T1000 (cell line): ENCODE measurements around the gene SMCHD1.
"Not testable (repeated sequence)": the region's sequence is repeated elsewhere in the genome, so short reads cannot be mapped to it uniquely, and the experiment has no call there.

Experiments
- DNase-seq: peaks from one replicate; lab custom pipeline; 2025; ENCODE audit warnings: mixed read lengths; lab: John Stamatoyannopoulos, UW

Gene SMCHD1

GRCh38 chr18:2716394-2717326, 61.1 kb downstream of the SMCHD1 start:
- no peak for DNase-seq

- no peak for DNase-seq
Observed at GRCh38 chr18:2717407-2717806, 61.9 kb downstream of the SMCHD1 start.

GRCh38 chr18:2719040-2719439, 63.5 kb downstream of the SMCHD1 start:
- no peak for DNase-seq

GRCh38 chr18:2723207-2723606, 67.7 kb downstream of the SMCHD1 start:
- no peak for DNase-seq

- no peak for DNase-seq
Observed at GRCh38 chr18:2729757-2730156, 74.2 kb downstream of the SMCHD1 start.

- no peak for DNase-seq
Observed at GRCh38 chr18:2736823-2737222, 81.3 kb downstream of the SMCHD1 start.

GRCh38 chr18:2740082-2740481, 84.6 kb downstream of the SMCHD1 start:
- not testable (repeated sequence) for DNase-seq

- DNase-seq, result no peak
Observed at GRCh38 chr18:2746274-2746673, 90.7 kb downstream of the SMCHD1 start.

- no peak for DNase-seq
Observed at GRCh38 chr18:2758309-2758708, 102.8 kb downstream of the SMCHD1 start.

GRCh38 chr18:2774669-2775068, 119.1 kb downstream of the SMCHD1 start:
- no peak for DNase-seq

GRCh38 chr18:2776601-2777000, 121.1 kb downstream of the SMCHD1 start:
- DNase-seq, result no peak

- no peak for DNase-seq
Observed at GRCh38 chr18:2777241-2777640, 121.7 kb downstream of the SMCHD1 start.

GRCh38 chr18:2780750-2781149, 125.2 kb downstream of the SMCHD1 start:
- DNase-seq, result no peak

- no peak for DNase-seq
Observed at GRCh38 chr18:2787225-2787624, 131.7 kb downstream of the SMCHD1 start.

- no peak for DNase-seq
Observed at GRCh38 chr18:2792395-2792794, 136.9 kb downstream of the SMCHD1 start.

GRCh38 chr18:2794159-2794558, 138.6 kb downstream of the SMCHD1 start:
- DNase-seq, result no peak

- no peak for DNase-seq
Observed at GRCh38 chr18:2797951-2798350, 142.4 kb downstream of the SMCHD1 start.

- DNase-seq, result no peak
Observed at GRCh38 chr18:2799369-2799768, 143.8 kb downstream of the SMCHD1 start.

- DNase-seq, result no peak
Observed at GRCh38 chr18:2805970-2806943, 150.7 kb downstream of the SMCHD1 start.

GRCh38 chr18:2808640-2809039, 153.1 kb downstream of the SMCHD1 start:
- not testable (repeated sequence) for DNase-seq

- DNase-seq, result not testable (repeated sequence)
Observed at GRCh38 chr18:2809666-2810183, 154.2 kb downstream of the SMCHD1 start.

GRCh38 chr18:2811416-2811815, 155.9 kb downstream of the SMCHD1 start:
- DNase-seq, result no peak
